Central memory CD8-positive, alpha-beta T cell (primary cell): Measurements from ENCODE around the gene ELOVL2.

Experiments
- ATAC-seq: fragments of 150-1000 bp; cut with Tn5 transposase; replicated peaks from 2 replicates; pipeline ENCODE4 v1.10.0; 2022; ENCODE audit warnings: mild to moderate bottlenecking, moderate FRiP score, moderate number of reproducible peaks; ENCODE audit not compliant: poor library complexity, severe bottlenecking; ENCODE audit errors: extremely low read depth
- DNase-seq, 2 donors: peaks; one replicate each; pipeline ENCODE4 v3.0.0; 2021; ENCODE audit warnings: low spot score in 2 of 2
- H3K27ac Mint-ChIP-seq: one replicate; pipeline ENCODE4 v1.8.0; 2022; ENCODE audit warnings: low read depth, mild to moderate bottlenecking, moderate library complexity, mixed read lengths
- H3K27me3 Mint-ChIP-seq: one replicate; pipeline ENCODE4 v1.8.0; 2022; ENCODE audit warnings: mixed read lengths
- H3K36me3 Mint-ChIP-seq: one replicate; pipeline ENCODE4 v1.8.0; 2022; ENCODE audit warnings: mild to moderate bottlenecking, moderate library complexity, mixed read lengths; ENCODE audit not compliant: insufficient read depth
- H3K4me1 Mint-ChIP-seq: one replicate; pipeline ENCODE4 v1.8.0; 2022; ENCODE audit warnings: mixed read lengths
- H3K4me3 Mint-ChIP-seq: one replicate; pipeline ENCODE4 v1.8.0; 2022; ENCODE audit warnings: mild to moderate bottlenecking, moderate library complexity, mixed read lengths
- H3K9me3 Mint-ChIP-seq: one replicate; pipeline ENCODE4 v1.8.0; 2022; ENCODE audit warnings: mixed read lengths

Gene ELOVL2

GRCh38 chr6:11028959-11029358 lies 15.1 kb downstream of the ELOVL2 start:
- ATAC-seq = no peak
- Mint-ChIP-seq H3K27ac (no peak overlapping the region), H3K4me1 (no peaks in the 10 kb centered on the region)

GRCh38 chr6:11027565-11028110 lies 16.5 kb downstream of the ELOVL2 start:
- Mint-ChIP-seq H3K9me3 (no peaks in the 10 kb centered on the region), H3K4me1 (no peaks in the 10 kb centered on the region), H3K36me3 (no peaks in the 10 kb centered on the region)

More at GRCh38 chr6:11028959-11029358, 15.1 kb downstream of the ELOVL2 start:
- DNase-seq = no peak
- Mint-ChIP-seq H3K4me3 (no peak overlapping the region), H3K9me3 (no peaks in the 10 kb centered on the region), H3K27me3 (peaks cover 81% of the 10 kb centered on the region), H3K36me3 (no peaks in the 10 kb centered on the region)

GRCh38 chr6:11025921-11026635 lies 18.0 kb downstream of the ELOVL2 start:
- Mint-ChIP-seq H3K27ac (no peak overlapping the region), H3K36me3 (no peaks in the 10 kb centered on the region), H3K4me3 (no peak overlapping the region), H3K27me3 (peaks cover 69% of the 10 kb centered on the region), H3K9me3 (no peaks in the 10 kb centered on the region), H3K4me1 (no peaks in the 10 kb centered on the region)
- no peak for ATAC-seq
- no peak for DNase-seq

More at GRCh38 chr6:11027565-11028110, 16.5 kb downstream of the ELOVL2 start:
- Mint-ChIP-seq H3K27ac (no peak overlapping the region), H3K4me3 (no peak overlapping the region), H3K27me3 (peaks cover 68% of the 10 kb centered on the region)
- ATAC-seq = no peak
- no peak for DNase-seq

- DNase-seq = no peak
- no peaks in the 10 kb centered on the region for H3K9me3 Mint-ChIP-seq
- no peaks in the 10 kb centered on the region for H3K4me1 Mint-ChIP-seq
- H3K36me3 Mint-ChIP-seq = no peaks in the 10 kb centered on the region
- no peak overlapping the region for H3K27ac Mint-ChIP-seq
- no peak for ATAC-seq
- H3K4me3 Mint-ChIP-seq = no peak overlapping the region
- H3K27me3 Mint-ChIP-seq = peaks cover 69% of the 10 kb centered on the region
Measured at GRCh38 chr6:11025130-11025529, 19.0 kb downstream of the ELOVL2 start.

- Mint-ChIP-seq H3K4me1 (no peaks in the 10 kb centered on the region), H3K36me3 (no peaks in the 10 kb centered on the region), H3K9me3 (no peaks in the 10 kb centered on the region), H3K27ac (no peak overlapping the region), H3K27me3 (peaks cover 51% of the 10 kb centered on the region), H3K4me3 (no peak overlapping the region)
- ATAC-seq (no peak), DNase-seq (no peak)
Measured at GRCh38 chr6:11023032-11023431, 21.1 kb downstream of the ELOVL2 start.

- H3K27ac Mint-ChIP-seq = no peak overlapping the region
- H3K4me3 Mint-ChIP-seq = no peak overlapping the region
- H3K27me3 Mint-ChIP-seq = peaks cover 39% of the 10 kb centered on the region
- H3K36me3 Mint-ChIP-seq = no peaks in the 10 kb centered on the region
- ATAC-seq = no peak
- H3K9me3 Mint-ChIP-seq = no peaks in the 10 kb centered on the region
- no peaks in the 10 kb centered on the region for H3K4me1 Mint-ChIP-seq
- DNase-seq = no peak
Measured at GRCh38 chr6:11021714-11022113, 22.4 kb downstream of the ELOVL2 start.

GRCh38 chr6:11021003-11021402 lies 23.1 kb downstream of the ELOVL2 start:
- H3K9me3 Mint-ChIP-seq = no peaks in the 10 kb centered on the region
- H3K4me3 Mint-ChIP-seq = no peak overlapping the region
- ATAC-seq (no peak), DNase-seq (no peak)
- no peak overlapping the region for H3K27ac Mint-ChIP-seq
- peaks cover 37% of the 10 kb centered on the region for H3K27me3 Mint-ChIP-seq
- no peaks in the 10 kb centered on the region for H3K36me3 Mint-ChIP-seq
- no peaks in the 10 kb centered on the region for H3K4me1 Mint-ChIP-seq

GRCh38 chr6:11018225-11018624 lies 25.9 kb downstream of the ELOVL2 start:
- ATAC-seq (no peak), DNase-seq (no peak)
- H3K9me3 Mint-ChIP-seq = no peaks in the 10 kb centered on the region
- no peaks in the 10 kb centered on the region for H3K4me1 Mint-ChIP-seq
- no peaks in the 10 kb centered on the region for H3K36me3 Mint-ChIP-seq
- peaks cover 53% of the 10 kb centered on the region for H3K27me3 Mint-ChIP-seq
- no peak overlapping the region for H3K4me3 Mint-ChIP-seq
- no peak overlapping the region for H3K27ac Mint-ChIP-seq

- Mint-ChIP-seq H3K4me3 (no peak overlapping the region), H3K27me3 (peaks cover 59% of the 10 kb centered on the region), H3K9me3 (no peaks in the 10 kb centered on the region), H3K4me1 (no peaks in the 10 kb centered on the region), H3K36me3 (no peaks in the 10 kb centered on the region), H3K27ac (no peak overlapping the region)
- DNase-seq (no peak), ATAC-seq (no peak)
Measured at GRCh38 chr6:11017090-11017489, 27.0 kb downstream of the ELOVL2 start.

- Mint-ChIP-seq H3K4me1 (no peaks in the 10 kb centered on the region), H3K27ac (no peak overlapping the region), H3K36me3 (no peaks in the 10 kb centered on the region), H3K4me3 (no peak overlapping the region), H3K9me3 (no peaks in the 10 kb centered on the region), H3K27me3 (peaks cover 53% of the 10 kb centered on the region)
- DNase-seq (no peak), ATAC-seq (no peak)
Measured at GRCh38 chr6:11016452-11016851, 27.7 kb downstream of the ELOVL2 start.

GRCh38 chr6:11015102-11015501 lies 29.0 kb downstream of the ELOVL2 start:
- ATAC-seq (no peak), DNase-seq (no peak)
- H3K27ac Mint-ChIP-seq = no peak overlapping the region
- H3K4me1 Mint-ChIP-seq = no peaks in the 10 kb centered on the region
- H3K27me3 Mint-ChIP-seq = peaks cover 45% of the 10 kb centered on the region
- H3K36me3 Mint-ChIP-seq = no peaks in the 10 kb centered on the region
- no peak overlapping the region for H3K4me3 Mint-ChIP-seq
- no peaks in the 10 kb centered on the region for H3K9me3 Mint-ChIP-seq

GRCh38 chr6:11013721-11014070 lies 30.4 kb downstream of the ELOVL2 start:
- peaks cover 55% of the 10 kb centered on the region for H3K27me3 Mint-ChIP-seq
- no peaks in the 10 kb centered on the region for H3K9me3 Mint-ChIP-seq
- DNase-seq (no peak), ATAC-seq (no peak)
- H3K27ac Mint-ChIP-seq = no peak overlapping the region
- H3K4me3 Mint-ChIP-seq = no peak overlapping the region
- no peaks in the 10 kb centered on the region for H3K36me3 Mint-ChIP-seq
- no peaks in the 10 kb centered on the region for H3K4me1 Mint-ChIP-seq

GRCh38 chr6:11012976-11013720 lies 31.0 kb downstream of the ELOVL2 start:
- no peak for ATAC-seq
- H3K9me3 Mint-ChIP-seq = no peaks in the 10 kb centered on the region
- DNase-seq = no peak
- H3K4me3 Mint-ChIP-seq = no peak overlapping the region
- H3K4me1 Mint-ChIP-seq = no peaks in the 10 kb centered on the region
- H3K36me3 Mint-ChIP-seq = no peaks in the 10 kb centered on the region
- peaks cover 55% of the 10 kb centered on the region for H3K27me3 Mint-ChIP-seq
- H3K27ac Mint-ChIP-seq = no peak overlapping the region
